GM12878 (cell line): ENCODE measurements around the gene RASGRF2. TPM values are rescaled to one million over a fixed set of nuclear protein-coding genes. Genes with fewer than 3 reads are reported as not detected.

ENCODE experiments used
- ATAC-seq: fragments of 200-7000 bp; cut with Tn5 transposase; 3 replicates; pipeline ENCODE4 v1.9.1; 2020; ENCODE audit warnings: mild to moderate bottlenecking, moderate library complexity
- BruUV-seq: library from RNA; stranded (reverse); fragments of 400-500 nt; replicated peaks from 2 replicates; lab custom pipeline; 2021; lab: Mats Ljungman, UMichigan
- CTCF ChIA-PET: fragments of 300-600 bp; sonication (Branson Sonifier 250); formaldehyde crosslinking; extraction: SDS; loops from one replicate; lab custom pipeline; 2021; ENCODE audit warnings: inconsistent platforms; lab: Yijun Ruan, JAX
- POLR2A ChIA-PET: fragments of 350-600 bp; formaldehyde crosslinking; extraction: SDS; loops from one replicate; lab custom pipeline; 2021; ENCODE audit warnings: inconsistent platforms; lab: Charles Lee
- RAD21 ChIA-PET: fragments of 300-600 bp; sonication (Branson Sonifier 250); formaldehyde crosslinking; loops from one replicate; lab custom pipeline; 2023; ENCODE audit warnings: antibody characterized with exemption; ENCODE audit not compliant: unreplicated experiment; lab: Charles Lee
- SMC1A ChIA-PET: fragments of 300-600 bp; sonication (Branson Sonifier 250); formaldehyde crosslinking; loops from one replicate; lab custom pipeline; 2023; ENCODE audit not compliant: unreplicated experiment, uncharacterized antibody; lab: Charles Lee
- DNase-seq: peaks from one replicate; pipeline ENCODE4 v3.0.0-alpha.2; 2011; ENCODE audit warnings: low read depth, low spot score
- FAIRE-seq: peaks from 3 replicates; lab custom pipeline; 2011; peaks lifted over from hg19 to GRCh38; lab: Jason Lieb, UNC
- H2AFZ ChIP-seq: 2 replicates; pipeline ENCODE4 v1.6.0; 2011; ENCODE audit warnings: low read depth, low read length, control low read depth; ENCODE audit not compliant: control insufficient read depth
- H3K27ac ChIP-seq: 2 replicates; pipeline ENCODE4 v1.5.1; 2011; ENCODE audit warnings: control low read depth; ENCODE audit not compliant: control insufficient read depth, insufficient read depth
- H3K27me3 ChIP-seq, 2 experiments: replicated peaks in 1 of 2; 2 replicates each; pipeline versions ENCODE4 v1.6.0 to v1.6.1; 2011; ENCODE audit warnings: low read length in 1 of 2; ENCODE audit not compliant: control insufficient read depth in 2 of 2, insufficient read depth in 2 of 2
- H3K36me3 ChIP-seq, 2 experiments: 2 replicates each; pipeline ENCODE4 v1.5.1; 2011; ENCODE audit warnings: low read length in 1 of 2; ENCODE audit not compliant: control insufficient read depth in 2 of 2, insufficient read depth in 2 of 2
- H3K4me1 ChIP-seq: 2 replicates; pipeline ENCODE4 v1.6.1; 2011; ENCODE audit warnings: mild to moderate bottlenecking, low read length, moderate library complexity, mixed read lengths; ENCODE audit not compliant: control insufficient read depth, insufficient read depth
- H3K4me2 ChIP-seq: 2 replicates; pipeline ENCODE4 v1.6.0; 2011; ENCODE audit warnings: control low read depth; ENCODE audit not compliant: control insufficient read depth, insufficient read depth
- H3K4me3 ChIP-seq: fragments of 200-600 bp; sonication (generic); 2 replicates; pipeline ENCODE4 v1.5.1; 2016
- H3K79me2 ChIP-seq: 2 replicates; pipeline ENCODE4 v1.6.0; 2011; ENCODE audit warnings: low read length; ENCODE audit not compliant: control insufficient read depth, insufficient read depth
- H3K9ac ChIP-seq: 2 replicates; pipeline ENCODE4 v1.8.0; 2011; ENCODE audit warnings: low read length, control low read depth, mixed read lengths; ENCODE audit not compliant: control insufficient read depth, insufficient read depth
- H3K9me3 ChIP-seq: replicated peaks from 3 replicates; pipeline ENCODE4 v1.5.1; 2011; ENCODE audit warnings: mild to moderate bottlenecking, low read length; ENCODE audit not compliant: control insufficient read depth, insufficient read depth
- H4K20me1 ChIP-seq: 2 replicates; pipeline ENCODE4 v1.6.0; 2011; ENCODE audit not compliant: control insufficient read depth, insufficient read depth
- ASH2L ChIP-seq: fragments of 300-600, 200-600 bp; sonication (generic); IDR thresholded peaks from 2 replicates; pipeline ENCODE4 v1.6.1; 2017; ENCODE audit warnings: low read depth, mild to moderate bottlenecking, borderline replicate concordance
- BHLHE40 ChIP-seq, 2 experiments: fragments of 450-650 bp in 1 of 2; IDR thresholded peaks; 2 replicates each; pipeline ENCODE4 v1.6.1; 2011 to 2017; ENCODE audit warnings: low read depth in 2 of 2, borderline replicate concordance in 1 of 2, improper control_type of control experiment in 1 of 2, low read length in 1 of 2, mild to moderate bottlenecking in 1 of 2
- CREB1 ChIP-seq: IDR thresholded peaks from 2 replicates; pipeline ENCODE4 v1.6.1; 2012; ENCODE audit warnings: low read depth, mild to moderate bottlenecking, inconsistent platforms
- CREM ChIP-seq: IDR thresholded peaks from 2 replicates; pipeline ENCODE4 v1.6.1; 2014; ENCODE audit warnings: antibody characterized with exemption, low read depth
- HCFC1 ChIP-seq: fragments of 150-350 bp; IDR thresholded peaks from 2 replicates; pipeline ENCODE4 v1.6.1; 2014; ENCODE audit warnings: low read length
- PAX5 ChIP-seq: IDR thresholded peaks from 2 replicates; pipeline ENCODE4 v1.6.1; 2011; ENCODE audit warnings: low read depth, low read length, borderline replicate concordance
- SIN3A ChIP-seq: IDR thresholded peaks from 2 replicates; pipeline ENCODE4 v1.6.1; 2012; ENCODE audit warnings: low read depth, low read length, improper control_type of control experiment
- SMARCA5 ChIP-seq: fragments of 450-650 bp; IDR thresholded peaks from 2 replicates; pipeline ENCODE4 v1.6.1; 2017; ENCODE audit warnings: mild to moderate bottlenecking
- ZNF24 ChIP-seq: fragments of 450-650 bp; IDR thresholded peaks from 2 replicates; pipeline ENCODE4 v1.6.1; 2017; ENCODE audit warnings: antibody characterized with exemption, mild to moderate bottlenecking
- WGBS: methylation state at CpG from one replicate; pipeline ENCODE4 v1.1.6; 2016; ENCODE audit warnings: low lambda C conversion rate; ENCODE audit not compliant: insufficient replicate concordance, insufficient coverage; ENCODE audit errors: missing lambda C conversion rate; 5-methylcytosine and 5-hydroxymethylcytosine counted together
- in situ Hi-C: fragments of 300-500 bp; cut with MboI; formaldehyde crosslinking; loops from 9 replicates; pipeline ENCODE4 v1.14.3; 2018; ENCODE audit warnings: mixed read lengths
- intact Hi-C: fragments of 100-400 bp; cut with micrococcal nuclease; formaldehyde crosslinking; loops from one replicate; pipeline ENCODE4 v1.14.2; 2022; ENCODE audit not compliant: unreplicated experiment
- polyA plus RNA-seq, 11 experiments: library from polyadenylated mRNA; depleted of rRNA in 4 of 11; unstranded in 6 of 11; stranded (reverse) in 5 of 11; fragments of >200 nt; fragmentation: Nextera tagmentation in 4 of 11; fragmentation: Illumina TruSeq in 1 of 11; extraction: Ambion mirVana in 4 of 11; extraction: Trizol in 1 of 11; gene quantifications; 1 replicate in 1 of 11; 2 replicates in 10 of 11; pipeline versions ENCODE4 v1.2.1 to v1.2.3, GENCODE V29; 2011 to 2016; ENCODE audit warnings: inconsistent platforms in 2 of 11, missing spikeins in 2 of 11, low read depth in 1 of 11
- total RNA-seq, 4 experiments: library from RNA; depleted of rRNA in 3 of 4; stranded (reverse); fragments of >200 nt in 3 of 4; fragmentation: Illumina TruSeq in 1 of 4; extraction: Trizol in 1 of 4; gene quantifications; 2 replicates each; pipeline versions ENCODE4 v1.2.1 to v1.2.3, GENCODE V29; 2013 to 2021
- TF ChIP-seq, protein P1 (sequence below): fragments of 450-650 bp; IDR thresholded peaks from 2 replicates; pipeline ENCODE4 v1.6.1; 2017; ENCODE audit warnings: antibody characterized with exemption, mild to moderate bottlenecking, moderate library complexity

RASGRF2 gene
- total and polyA plus RNA-seq, 10 of the 15 experiments (the other 5 are each of a cell fraction or from before 2014, with no cell fraction given): 0.05 to 0.24 (median 0.07) TPM

DNA sequence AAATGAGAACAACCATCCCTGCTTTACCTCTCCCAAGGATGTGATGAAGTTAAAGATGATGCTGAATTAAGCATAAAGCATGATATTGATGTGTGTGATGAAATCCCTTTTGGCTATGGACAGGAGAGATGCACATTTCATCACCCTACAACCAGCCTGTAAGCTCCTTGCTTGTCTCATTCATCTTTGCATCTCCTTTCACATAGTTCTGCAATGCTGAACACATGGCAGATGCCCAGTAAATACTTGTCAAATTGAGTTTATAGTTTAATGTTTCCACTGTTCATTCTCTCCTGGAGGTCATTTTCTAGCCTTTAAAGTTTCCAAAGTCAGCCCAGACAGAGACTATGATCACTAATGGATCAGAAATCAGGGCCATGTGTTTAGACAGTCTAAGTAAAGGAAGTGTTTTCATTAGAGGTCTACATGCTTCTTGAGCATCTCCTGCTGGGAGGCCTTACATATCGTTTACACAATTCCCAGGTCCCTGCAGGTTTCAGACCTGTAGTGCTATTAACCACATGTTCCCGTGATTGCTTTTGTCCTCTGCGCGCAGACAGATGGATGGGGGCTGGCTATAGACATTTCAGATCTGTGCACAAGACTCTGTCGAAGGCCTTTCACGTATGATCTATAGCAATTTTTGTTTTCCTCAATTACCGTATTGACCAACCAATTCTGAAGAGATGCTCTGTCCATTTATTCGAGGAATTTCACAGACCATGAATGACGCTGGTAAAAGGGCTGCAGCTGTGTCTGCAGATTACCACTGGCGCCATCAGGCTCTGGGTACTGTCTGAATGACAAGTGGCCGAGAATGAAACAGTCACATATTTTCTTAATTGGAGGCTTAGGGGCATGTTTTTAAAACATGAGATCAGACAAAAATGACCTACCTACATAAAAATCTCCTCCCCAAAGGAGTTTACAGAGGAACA, 223.9 kb downstream of the RASGRF2 start:
- Histone ChIP-seq H3K4me3 (no peak overlapping the region), H3K9ac (no peak overlapping the region), H3K4me2 (no peak overlapping the region), H3K36me3 (no peaks in the 10 kb centered on the region), H2AFZ (no peak overlapping the region), H3K4me1 (peaks cover 33% of the 10 kb centered on the region), H3K79me2 (no peaks in the 10 kb centered on the region), H4K20me1 (no peaks in the 10 kb centered on the region), H3K27ac (no peak overlapping the region), H3K9me3 (no peaks in the 10 kb centered on the region), H3K27me3 (no peaks in the 10 kb centered on the region)
- ChIA-PET RAD21 (interaction anchor here (1.7 to 1.8 kb wide), 2 partner anchors 8 to 11 kb away, joined by 5 to 9 read pairs; no protein-coding TSS in a partner anchor), SMC1A (interaction anchor here (0.8 to 1.4 kb wide), 3 partner anchors 14 to 502 kb away, joined by 3 read pairs; no protein-coding TSS in a partner anchor), POLR2A (interaction anchor here (1.1 kb wide), 1 partner anchor 11 kb away, joined by 3 read pairs; no protein-coding TSS in a partner anchor), CTCF (interaction anchor here (0.6 to 4.0 kb wide), 4 partner anchors 8 to 1259 kb away, joined by 3 to 22 read pairs (median 3); no protein-coding TSS in a partner anchor)
- DNase-seq: no peak
- no peak for ATAC-seq
- BruUV-seq: no TSS peak
- intact Hi-C loops: no loop called here
- TF ChIP-seq, protein P1, sequence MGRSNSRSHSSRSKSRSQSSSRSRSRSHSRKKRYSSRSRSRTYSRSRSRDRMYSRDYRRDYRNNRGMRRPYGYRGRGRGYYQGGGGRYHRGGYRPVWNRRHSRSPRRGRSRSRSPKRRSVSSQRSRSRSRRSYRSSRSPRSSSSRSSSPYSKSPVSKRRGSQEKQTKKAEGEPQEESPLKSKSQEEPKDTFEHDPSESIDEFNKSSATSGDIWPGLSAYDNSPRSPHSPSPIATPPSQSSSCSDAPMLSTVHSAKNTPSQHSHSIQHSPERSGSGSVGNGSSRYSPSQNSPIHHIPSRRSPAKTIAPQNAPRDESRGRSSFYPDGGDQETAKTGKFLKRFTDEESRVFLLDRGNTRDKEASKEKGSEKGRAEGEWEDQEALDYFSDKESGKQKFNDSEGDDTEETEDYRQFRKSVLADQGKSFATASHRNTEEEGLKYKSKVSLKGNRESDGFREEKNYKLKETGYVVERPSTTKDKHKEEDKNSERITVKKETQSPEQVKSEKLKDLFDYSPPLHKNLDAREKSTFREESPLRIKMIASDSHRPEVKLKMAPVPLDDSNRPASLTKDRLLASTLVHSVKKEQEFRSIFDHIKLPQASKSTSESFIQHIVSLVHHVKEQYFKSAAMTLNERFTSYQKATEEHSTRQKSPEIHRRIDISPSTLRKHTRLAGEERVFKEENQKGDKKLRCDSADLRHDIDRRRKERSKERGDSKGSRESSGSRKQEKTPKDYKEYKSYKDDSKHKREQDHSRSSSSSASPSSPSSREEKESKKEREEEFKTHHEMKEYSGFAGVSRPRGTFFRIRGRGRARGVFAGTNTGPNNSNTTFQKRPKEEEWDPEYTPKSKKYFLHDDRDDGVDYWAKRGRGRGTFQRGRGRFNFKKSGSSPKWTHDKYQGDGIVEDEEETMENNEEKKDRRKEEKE: no peak
- TF ChIP-seq CREM (no peak), SMARCA5 (no peak), CREB1 (no peak), ZNF24 (no peak), SIN3A (no peak), HCFC1 (no peak), ASH2L (no peak), PAX5 (no peak), BHLHE40 (IDR thresholded peaks at IDR 0.05; ENCODE audit: borderline replicate concordance in 1 of 2, low read depth in 2 of 2, low read length in 1 of 2) (no peak)
- WGBS: 91% methylated on average over 11 of the region's 11 CpGs
- no peak for FAIRE-seq
- in situ Hi-C loops: no loop called here
